ENCODE data around the gene CBFA2T3.

The CBFA2T3 gene

DNA sequence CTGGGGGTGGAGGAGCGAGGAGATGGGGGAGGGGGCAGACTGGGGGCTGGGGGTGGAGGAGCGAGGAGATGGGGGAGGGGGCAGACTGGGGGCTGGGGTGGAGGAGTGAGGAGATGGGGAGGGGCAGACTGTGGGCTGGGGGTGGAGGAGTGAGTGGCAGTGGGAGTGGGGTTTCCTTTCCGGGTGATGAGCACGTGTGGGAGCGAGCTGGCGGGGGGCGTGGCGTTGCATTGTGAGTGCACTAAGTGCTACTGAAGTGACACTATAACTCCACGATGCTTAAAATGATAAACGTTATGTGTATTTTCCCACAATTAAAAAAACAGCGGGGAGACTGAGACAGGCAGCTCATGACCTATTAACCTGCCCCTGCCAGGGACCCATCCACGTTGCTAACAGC, 46.3 kb downstream of the CBFA2T3 start:
- no peaks in the 10 kb centered on the region for H3K27me3 ChIP-seq (ENCODE audit: control insufficient read depth, insufficient read depth, low read length)
- no peak overlapping the region for H3K9ac ChIP-seq (ENCODE audit: low read depth, low read length)
- no peak overlapping the region for H3K4me3 ChIP-seq (ENCODE audit: low read depth, low read length)
- H3K4me1 ChIP-seq (ENCODE audit: control insufficient read depth, insufficient read depth, low read length) = peaks cover 12% of the 10 kb centered on the region
- no peaks in the 10 kb centered on the region for H3K36me3 ChIP-seq (ENCODE audit: control insufficient read depth, insufficient read depth, low read length)
- no peaks in the 10 kb centered on the region for H3K9me3 ChIP-seq (ENCODE audit: control insufficient read depth, insufficient read depth, low read length)
- H3K27ac ChIP-seq (ENCODE audit: low read depth, low read length) = no peak overlapping the region

DNA sequence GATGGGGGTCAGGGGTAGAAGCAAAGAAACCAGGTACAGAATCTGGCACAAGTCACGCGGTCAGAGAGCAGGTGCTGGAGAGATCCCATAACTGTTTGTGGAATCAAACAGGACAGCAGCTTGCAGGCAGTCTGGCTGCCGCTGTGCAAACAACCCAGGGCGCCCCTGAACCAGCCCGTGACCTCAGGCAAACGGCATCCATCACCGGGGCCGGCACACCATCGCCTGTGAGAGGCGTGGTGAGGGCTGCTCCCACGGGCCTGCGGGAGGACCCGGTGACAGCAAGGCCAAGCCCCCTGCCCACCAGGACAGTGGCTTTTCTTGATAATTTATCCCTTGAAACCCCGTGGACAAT, 47.9 kb downstream of the CBFA2T3 start:
- Histone ChIP-seq H3K27ac (ENCODE audit: low read depth, low read length) (no peak overlapping the region), H3K9me3 (ENCODE audit: control insufficient read depth, insufficient read depth, low read length) (no peaks in the 10 kb centered on the region), H3K9ac (ENCODE audit: low read depth, low read length) (no peak overlapping the region), H3K4me3 (ENCODE audit: low read depth, low read length) (no peak overlapping the region), H3K27me3 (ENCODE audit: control insufficient read depth, insufficient read depth, low read length) (no peaks in the 10 kb centered on the region), H3K4me1 (ENCODE audit: control insufficient read depth, insufficient read depth, low read length) (peaks cover 20% of the 10 kb centered on the region), H3K36me3 (ENCODE audit: control insufficient read depth, insufficient read depth, low read length) (no peaks in the 10 kb centered on the region)

DNA sequence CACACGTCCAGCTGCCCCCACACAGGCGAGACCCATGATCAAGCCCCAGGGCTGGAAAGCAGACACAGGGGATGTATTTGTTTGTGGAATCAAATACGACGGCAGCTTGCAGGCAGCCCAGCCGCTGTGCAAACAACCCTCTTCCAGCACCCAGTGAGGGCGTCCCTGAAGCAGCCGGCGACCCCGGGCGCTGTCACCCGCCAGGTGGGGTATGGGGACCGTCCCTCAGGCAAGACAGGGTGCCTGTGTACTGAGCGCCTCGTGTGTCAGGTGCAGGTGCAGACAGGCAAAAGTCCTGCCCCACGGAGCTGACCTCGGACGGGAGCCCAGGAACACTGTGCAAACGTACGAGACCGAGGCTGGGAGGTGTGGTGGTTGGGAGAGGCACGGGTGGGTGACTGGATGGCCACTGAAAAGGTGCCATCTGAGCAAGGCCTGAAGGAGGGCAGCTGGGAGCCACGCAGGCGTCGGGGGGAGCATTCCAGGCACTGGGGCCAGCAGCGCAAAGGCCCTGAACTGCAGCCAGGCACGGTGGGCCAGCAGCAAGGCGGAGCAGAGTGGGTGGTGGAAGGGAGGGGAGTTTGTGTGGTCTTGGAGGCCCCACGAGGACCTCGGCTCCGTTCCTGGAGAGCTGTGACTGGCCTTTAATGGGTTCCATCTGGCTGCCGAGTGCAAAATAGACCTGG, 48.5 kb downstream of the CBFA2T3 start:
- Histone ChIP-seq H3K4me3 (ENCODE audit: low read depth, low read length) (no peak overlapping the region), H3K27me3 (ENCODE audit: control insufficient read depth, insufficient read depth, low read length) (no peaks in the 10 kb centered on the region), H3K9ac (ENCODE audit: low read depth, low read length) (no peak overlapping the region), H3K4me1 (ENCODE audit: control insufficient read depth, insufficient read depth, low read length) (peaks cover 22% of the 10 kb centered on the region), H3K27ac (ENCODE audit: low read depth, low read length) (no peak overlapping the region), H3K9me3 (ENCODE audit: control insufficient read depth, insufficient read depth, low read length) (no peaks in the 10 kb centered on the region), H3K36me3 (ENCODE audit: control insufficient read depth, insufficient read depth, low read length) (no peaks in the 10 kb centered on the region)

DNA sequence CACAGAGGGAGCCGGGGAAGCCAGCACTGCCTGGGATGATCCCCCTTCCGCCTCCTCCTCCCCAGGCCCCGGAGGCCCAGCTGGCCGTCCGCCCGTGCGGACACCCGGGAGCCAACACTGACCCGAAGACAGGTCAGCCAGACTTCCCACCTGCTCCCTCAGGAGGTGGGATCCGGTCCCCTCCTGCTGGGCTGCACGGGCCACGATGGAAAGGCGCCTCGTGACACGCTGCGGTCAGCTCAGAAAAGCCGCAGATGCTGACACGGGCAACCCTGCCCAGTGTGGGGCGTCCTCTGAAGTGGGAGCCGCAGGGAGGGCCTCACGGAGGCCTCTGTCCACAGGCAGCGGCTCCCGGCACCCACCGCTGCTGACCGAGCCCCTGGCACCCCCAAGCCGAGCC, 49.3 kb downstream of the CBFA2T3 start:
- no peaks in the 10 kb centered on the region for H3K27me3 ChIP-seq (ENCODE audit: control insufficient read depth, insufficient read depth, low read length)
- no peak overlapping the region for H3K9ac ChIP-seq (ENCODE audit: low read depth, low read length)
- no peak overlapping the region for H3K4me3 ChIP-seq (ENCODE audit: low read depth, low read length)
- no peaks in the 10 kb centered on the region for H3K9me3 ChIP-seq (ENCODE audit: control insufficient read depth, insufficient read depth, low read length)
- H3K36me3 ChIP-seq (ENCODE audit: control insufficient read depth, insufficient read depth, low read length) = no peaks in the 10 kb centered on the region
- no peak overlapping the region for H3K27ac ChIP-seq (ENCODE audit: low read depth, low read length)
- H3K4me1 ChIP-seq (ENCODE audit: control insufficient read depth, insufficient read depth, low read length) = peaks cover 23% of the 10 kb centered on the region

DNA sequence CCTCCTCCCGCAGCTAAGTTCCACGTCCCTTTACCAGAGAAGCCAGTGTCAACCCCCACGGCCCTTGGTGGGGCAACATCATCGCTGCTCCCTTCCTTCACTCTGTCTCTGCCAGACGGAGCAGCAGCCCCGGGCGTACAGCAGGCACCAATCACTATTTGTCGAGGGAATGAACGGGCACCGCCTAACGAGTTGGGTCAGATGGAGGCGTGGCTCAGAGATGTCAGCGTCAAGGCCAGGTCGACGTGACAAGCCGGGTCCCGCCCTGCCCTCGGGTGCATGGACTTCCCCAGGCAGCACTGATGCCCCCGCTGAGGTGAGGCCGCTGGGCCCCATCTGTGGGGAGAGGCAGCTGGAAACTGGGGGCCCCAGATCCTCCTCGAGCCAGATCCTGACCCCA, 50.0 kb downstream of the CBFA2T3 start:
- Histone ChIP-seq H3K27ac (ENCODE audit: low read depth, low read length) (no peak overlapping the region), H3K4me1 (ENCODE audit: control insufficient read depth, insufficient read depth, low read length) (peaks cover 23% of the 10 kb centered on the region), H3K9me3 (ENCODE audit: control insufficient read depth, insufficient read depth, low read length) (no peaks in the 10 kb centered on the region), H3K36me3 (ENCODE audit: control insufficient read depth, insufficient read depth, low read length) (no peaks in the 10 kb centered on the region), H3K27me3 (ENCODE audit: control insufficient read depth, insufficient read depth, low read length) (no peaks in the 10 kb centered on the region), H3K4me3 (ENCODE audit: low read depth, low read length) (no peak overlapping the region), H3K9ac (ENCODE audit: low read depth, low read length) (no peak overlapping the region)

DNA sequence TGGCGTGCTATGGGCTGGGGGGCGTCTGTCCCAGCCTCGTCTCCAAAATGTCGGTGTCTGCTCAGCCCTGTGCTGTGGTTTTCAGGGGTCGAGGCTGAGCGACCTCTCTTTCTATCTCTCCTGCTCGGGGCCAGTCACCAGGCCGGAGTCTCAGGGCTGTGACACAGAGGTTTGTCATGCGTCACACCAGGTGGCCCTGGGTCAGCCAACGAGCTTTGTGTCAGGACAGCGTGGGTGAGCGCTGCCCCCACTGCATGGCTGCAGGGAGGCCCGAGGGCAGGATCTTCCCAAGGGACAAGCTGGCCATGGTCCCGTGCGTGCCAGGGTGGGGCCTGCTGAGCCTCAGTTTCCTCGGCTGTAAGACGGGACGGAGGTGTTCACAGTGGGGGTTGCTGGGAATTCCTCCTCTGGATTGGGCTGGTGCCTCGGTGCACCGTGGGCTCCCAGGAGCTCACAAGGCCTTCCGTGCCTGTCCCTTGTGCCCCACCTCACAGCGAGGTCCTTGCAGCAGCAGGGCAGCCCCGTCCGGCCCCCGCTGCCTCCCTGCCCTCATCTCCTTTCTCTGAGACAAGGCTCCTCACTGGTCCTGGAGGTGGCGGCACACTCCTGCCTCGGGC, 50.5 kb downstream of the CBFA2T3 start:
- Histone ChIP-seq H3K27me3 (ENCODE audit: control insufficient read depth, insufficient read depth, low read length) (no peaks in the 10 kb centered on the region), H3K4me3 (ENCODE audit: low read depth, low read length) (no peak overlapping the region), H3K9me3 (ENCODE audit: control insufficient read depth, insufficient read depth, low read length) (no peaks in the 10 kb centered on the region), H3K27ac (ENCODE audit: low read depth, low read length) (peak overlapping the region; percentile 20), H3K36me3 (ENCODE audit: control insufficient read depth, insufficient read depth, low read length) (no peaks in the 10 kb centered on the region), H3K9ac (ENCODE audit: low read depth, low read length) (no peak overlapping the region), H3K4me1 (ENCODE audit: control insufficient read depth, insufficient read depth, low read length) (peaks cover 23% of the 10 kb centered on the region)

DNA sequence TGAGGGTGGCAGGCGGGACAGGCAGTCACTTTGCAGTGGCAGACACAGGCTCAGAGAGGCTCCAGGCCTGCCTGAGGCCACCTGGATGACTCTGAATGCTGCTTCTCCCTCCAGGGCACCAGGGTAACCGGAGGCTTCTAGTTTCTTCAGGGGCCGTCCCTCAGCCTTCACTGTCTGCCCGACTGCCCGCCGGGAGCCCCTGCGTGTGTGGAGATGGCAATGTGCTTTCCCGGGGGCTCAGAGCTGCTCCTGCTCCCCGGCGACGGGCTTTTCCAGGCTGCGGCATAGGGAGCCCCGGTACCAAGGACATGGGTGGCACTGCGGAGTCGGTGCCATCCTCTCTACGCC, 51.5 kb downstream of the CBFA2T3 start:
- H3K36me3 ChIP-seq (ENCODE audit: control insufficient read depth, insufficient read depth, low read length) = no peaks in the 10 kb centered on the region
- H3K27me3 ChIP-seq (ENCODE audit: control insufficient read depth, insufficient read depth, low read length) = no peaks in the 10 kb centered on the region
- no peak overlapping the region for H3K4me3 ChIP-seq (ENCODE audit: low read depth, low read length)
- H3K9me3 ChIP-seq (ENCODE audit: control insufficient read depth, insufficient read depth, low read length) = no peaks in the 10 kb centered on the region
- H3K9ac ChIP-seq (ENCODE audit: low read depth, low read length) = no peak overlapping the region
- H3K4me1 ChIP-seq (ENCODE audit: control insufficient read depth, insufficient read depth, low read length) = peaks cover 23% of the 10 kb centered on the region
- peak overlapping the region; percentile 28 for H3K27ac ChIP-seq (ENCODE audit: low read depth, low read length)

DNA sequence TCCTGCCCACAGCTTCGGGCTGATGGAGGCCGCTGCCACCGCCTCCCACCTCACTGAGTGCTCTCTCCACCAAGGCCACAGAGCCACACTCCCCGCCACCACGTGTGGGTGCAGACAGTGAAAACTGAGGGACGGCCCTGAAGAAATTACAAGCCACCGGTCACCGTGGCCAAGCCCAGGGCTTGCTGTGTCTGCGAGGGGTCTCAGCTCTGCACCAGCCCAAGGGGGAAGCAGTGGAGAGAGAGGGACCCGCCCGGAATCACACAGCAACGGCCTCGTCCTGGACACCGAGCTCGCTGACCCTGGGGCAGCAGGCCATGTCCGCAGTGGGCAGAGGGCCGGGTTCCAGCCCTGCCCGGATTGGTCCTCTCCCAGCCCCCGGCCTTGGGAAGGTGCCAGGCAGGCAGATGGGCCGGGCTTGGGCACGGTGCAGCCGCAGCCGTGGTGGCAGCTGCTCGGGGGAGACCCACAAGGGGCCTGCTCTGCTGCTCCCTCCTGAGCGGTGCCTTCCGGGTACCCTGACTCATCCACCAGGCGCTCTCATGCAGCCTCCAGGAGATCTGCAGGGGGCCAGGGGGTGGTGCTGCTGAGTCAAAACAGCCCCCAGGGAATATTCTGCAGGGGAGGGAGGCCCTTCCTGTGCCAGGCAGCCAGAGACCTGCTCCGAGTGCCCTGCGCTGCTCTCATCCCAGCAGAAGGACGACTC, 52.0 kb downstream of the CBFA2T3 start:
- Histone ChIP-seq H3K4me1 (ENCODE audit: control insufficient read depth, insufficient read depth, low read length) (peaks cover 23% of the 10 kb centered on the region), H3K9me3 (ENCODE audit: control insufficient read depth, insufficient read depth, low read length) (no peaks in the 10 kb centered on the region), H3K4me3 (ENCODE audit: low read depth, low read length) (no peak overlapping the region), H3K36me3 (ENCODE audit: control insufficient read depth, insufficient read depth, low read length) (no peaks in the 10 kb centered on the region), H3K27ac (ENCODE audit: low read depth, low read length) (peak overlapping the region; percentile 28), H3K9ac (ENCODE audit: low read depth, low read length) (no peak overlapping the region), H3K27me3 (ENCODE audit: control insufficient read depth, insufficient read depth, low read length) (no peaks in the 10 kb centered on the region)

DNA sequence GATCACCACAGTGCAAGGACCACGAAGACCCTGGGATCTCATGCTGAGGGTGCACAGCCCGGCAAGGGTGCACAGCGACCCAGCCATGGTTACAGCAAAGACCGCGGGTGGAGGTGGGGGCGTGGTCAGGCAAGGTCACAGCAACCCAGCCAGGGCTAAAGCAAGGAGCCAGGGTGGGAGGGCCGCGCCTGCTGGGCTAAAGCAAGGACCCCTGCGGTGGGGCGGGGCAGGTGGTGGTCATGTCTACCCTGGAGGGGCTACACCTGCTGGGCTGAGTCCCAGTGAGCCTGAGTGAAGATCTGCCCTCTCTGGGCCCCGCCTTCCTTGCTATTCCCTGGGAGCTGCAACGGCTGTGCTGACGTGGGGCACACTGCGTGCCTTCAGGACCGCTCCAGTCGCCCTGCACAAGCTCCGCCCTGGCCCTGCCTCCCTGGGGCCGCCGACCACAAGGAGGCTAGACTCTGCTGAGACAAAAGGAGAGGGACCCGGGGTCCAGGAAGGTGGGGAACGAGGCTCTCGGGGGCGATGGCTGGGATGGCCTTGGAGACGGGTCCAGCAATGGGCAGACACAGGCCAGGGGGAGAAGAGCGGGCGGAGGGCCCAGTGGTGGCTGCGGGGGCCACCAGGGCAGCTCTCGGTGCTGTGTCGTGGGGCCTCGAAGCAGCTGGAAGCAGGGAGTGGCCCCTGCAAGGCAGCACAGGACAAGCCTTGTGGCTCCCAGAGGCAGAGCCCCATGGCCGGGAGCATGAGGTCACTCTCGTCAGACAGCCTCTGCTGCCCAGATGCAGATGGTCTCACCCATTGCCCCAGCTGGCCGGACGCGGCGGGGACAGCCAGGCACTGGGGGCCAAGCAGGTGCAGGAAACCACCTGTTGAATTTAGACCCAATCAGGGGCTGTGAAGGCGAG, 52.8 kb downstream of the CBFA2T3 start:
- Histone ChIP-seq H3K9ac (ENCODE audit: low read depth, low read length) (no peak overlapping the region), H3K9me3 (ENCODE audit: control insufficient read depth, insufficient read depth, low read length) (no peaks in the 10 kb centered on the region), H3K27me3 (ENCODE audit: control insufficient read depth, insufficient read depth, low read length) (no peaks in the 10 kb centered on the region), H3K4me3 (ENCODE audit: low read depth, low read length) (no peak overlapping the region), H3K4me1 (ENCODE audit: control insufficient read depth, insufficient read depth, low read length) (peaks cover 23% of the 10 kb centered on the region), H3K27ac (ENCODE audit: low read depth, low read length) (no peak overlapping the region), H3K36me3 (ENCODE audit: control insufficient read depth, insufficient read depth, low read length) (no peaks in the 10 kb centered on the region)

DNA sequence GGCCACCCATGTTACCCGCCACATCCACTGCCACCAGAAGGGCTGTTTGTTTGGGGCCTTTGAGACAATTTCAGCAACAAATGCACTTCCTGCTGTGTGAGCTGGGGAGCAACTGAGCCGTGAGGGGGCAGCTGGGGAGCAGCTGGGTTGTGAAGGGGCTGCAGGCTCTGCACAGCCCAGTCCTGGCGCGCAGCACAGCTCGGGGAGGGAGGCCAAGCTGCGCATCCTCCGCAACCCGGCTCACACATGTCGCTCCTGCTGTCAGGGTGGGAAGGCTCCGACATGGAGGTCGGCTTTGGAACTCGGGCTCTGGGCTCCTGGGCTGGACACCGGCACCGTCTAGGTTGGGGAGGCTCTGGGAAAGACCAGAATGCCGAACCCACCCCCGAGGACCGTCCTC, 53.6 kb downstream of the CBFA2T3 start:
- no peaks in the 10 kb centered on the region for H3K36me3 ChIP-seq (ENCODE audit: control insufficient read depth, insufficient read depth, low read length)
- H3K27ac ChIP-seq (ENCODE audit: low read depth, low read length) = no peak overlapping the region
- H3K9me3 ChIP-seq (ENCODE audit: control insufficient read depth, insufficient read depth, low read length) = no peaks in the 10 kb centered on the region
- no peak overlapping the region for H3K4me3 ChIP-seq (ENCODE audit: low read depth, low read length)
- H3K9ac ChIP-seq (ENCODE audit: low read depth, low read length) = no peak overlapping the region
- H3K4me1 ChIP-seq (ENCODE audit: control insufficient read depth, insufficient read depth, low read length) = peaks cover 23% of the 10 kb centered on the region
- no peaks in the 10 kb centered on the region for H3K27me3 ChIP-seq (ENCODE audit: control insufficient read depth, insufficient read depth, low read length)
